HCT116 (cell line): Measurements from ENCODE around the gene ALK.

Experiments used
- EZH2 ChIP-seq: fragments of 200-600 bp; sonication (generic); IDR thresholded peaks from 2 replicates; pipeline ENCODE4 v1.6.1; 2017; ENCODE audit warnings: antibody characterized with exemption, mixed run types
- POLR2AphosphoS5 ChIP-seq: IDR thresholded peaks from 2 replicates; pipeline ENCODE4 v1.6.1; 2011; ENCODE audit warnings: mild to moderate bottlenecking, low read depth, low read length, moderate library complexity
- REST ChIP-seq: IDR thresholded peaks from 2 replicates; pipeline ENCODE4 v1.6.1; 2012; ENCODE audit warnings: low read depth
- SRF ChIP-seq: IDR thresholded peaks from 2 replicates; pipeline ENCODE4 v1.6.1; 2012; ENCODE audit warnings: low read depth
- TF ChIP-seq, protein P1 (sequence below), 3 experiments: fragments of 200-600 bp in 1 of 3; sonication (generic) in 1 of 3; IDR thresholded peaks in 2 of 3; conservative IDR thresholded peaks in 1 of 3; 2 replicates each; pipeline ENCODE4 v1.5.1; 2012 to 2017; ENCODE audit warnings: low read depth in 2 of 3, low read length in 2 of 3, antibody characterized with exemption in 1 of 3, borderline replicate concordance in 1 of 3, control low read depth in 1 of 3, mild to moderate bottlenecking in 1 of 3, mixed read lengths in 1 of 3, mixed run types in 1 of 3, moderate library complexity in 1 of 3; ENCODE audit not compliant: insufficient read depth in 1 of 3
- TF ChIP-seq, protein P2 (sequence below): IDR thresholded peaks from 2 replicates; pipeline ENCODE4 v1.6.1; 2012
- TF ChIP-seq, protein P3 (sequence below): IDR thresholded peaks from 2 replicates; pipeline ENCODE4 v1.6.1; 2012

DNA sequence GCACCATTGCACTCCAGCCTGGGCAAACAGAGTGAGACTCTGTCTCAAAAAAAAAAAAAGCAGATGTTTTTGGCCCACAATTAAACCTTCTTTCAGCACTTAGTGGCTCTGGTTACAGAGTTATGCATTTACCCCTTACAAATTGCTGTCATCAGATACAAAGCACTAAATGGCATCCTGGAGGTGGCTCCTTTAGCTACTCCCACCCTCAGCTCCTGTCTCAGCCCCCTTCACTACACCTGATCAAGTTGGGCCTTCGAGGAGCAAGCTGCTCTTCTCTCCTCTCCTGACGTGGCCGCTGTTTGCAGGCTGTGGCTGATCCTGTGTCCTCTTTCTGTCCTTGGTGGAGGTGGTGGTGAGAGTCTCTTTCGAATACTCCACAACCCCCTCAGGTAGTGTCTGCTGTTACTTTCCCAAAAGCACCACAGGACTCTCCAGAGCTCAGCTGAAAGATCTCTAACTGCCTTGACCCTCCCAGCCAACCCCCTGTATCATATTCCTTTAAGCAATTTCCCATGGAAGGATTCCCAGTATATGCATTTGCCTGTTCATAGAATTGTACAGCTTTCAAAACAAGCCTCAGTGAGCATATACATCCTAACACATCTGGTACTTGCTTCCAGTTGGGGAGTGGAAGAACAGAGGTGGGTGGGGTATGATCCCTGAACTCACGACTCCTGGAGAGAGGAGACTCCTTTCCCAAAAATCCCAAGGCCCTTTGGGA is 520.3 kb downstream of the ALK start:
- TF ChIP-seq SRF (no peak), POLR2AphosphoS5 (no peak), EZH2 (no peak), REST (no peak)
- TF ChIP-seq, protein P1, sequence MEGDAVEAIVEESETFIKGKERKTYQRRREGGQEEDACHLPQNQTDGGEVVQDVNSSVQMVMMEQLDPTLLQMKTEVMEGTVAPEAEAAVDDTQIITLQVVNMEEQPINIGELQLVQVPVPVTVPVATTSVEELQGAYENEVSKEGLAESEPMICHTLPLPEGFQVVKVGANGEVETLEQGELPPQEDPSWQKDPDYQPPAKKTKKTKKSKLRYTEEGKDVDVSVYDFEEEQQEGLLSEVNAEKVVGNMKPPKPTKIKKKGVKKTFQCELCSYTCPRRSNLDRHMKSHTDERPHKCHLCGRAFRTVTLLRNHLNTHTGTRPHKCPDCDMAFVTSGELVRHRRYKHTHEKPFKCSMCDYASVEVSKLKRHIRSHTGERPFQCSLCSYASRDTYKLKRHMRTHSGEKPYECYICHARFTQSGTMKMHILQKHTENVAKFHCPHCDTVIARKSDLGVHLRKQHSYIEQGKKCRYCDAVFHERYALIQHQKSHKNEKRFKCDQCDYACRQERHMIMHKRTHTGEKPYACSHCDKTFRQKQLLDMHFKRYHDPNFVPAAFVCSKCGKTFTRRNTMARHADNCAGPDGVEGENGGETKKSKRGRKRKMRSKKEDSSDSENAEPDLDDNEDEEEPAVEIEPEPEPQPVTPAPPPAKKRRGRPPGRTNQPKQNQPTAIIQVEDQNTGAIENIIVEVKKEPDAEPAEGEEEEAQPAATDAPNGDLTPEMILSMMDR (IDR thresholded peaks at IDR 0.05 in 2 of 3, conservative IDR thresholded peaks at IDR 0.05 in 1 of 3; ENCODE audit: borderline replicate concordance in 1 of 3, insufficient read depth in 1 of 3, low read depth in 2 of 3, low read length in 2 of 3), result no peak
- TF ChIP-seq, protein P2, sequence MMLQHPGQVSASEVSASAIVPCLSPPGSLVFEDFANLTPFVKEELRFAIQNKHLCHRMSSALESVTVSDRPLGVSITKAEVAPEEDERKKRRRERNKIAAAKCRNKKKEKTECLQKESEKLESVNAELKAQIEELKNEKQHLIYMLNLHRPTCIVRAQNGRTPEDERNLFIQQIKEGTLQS, result no peak
- TF ChIP-seq, protein P3, sequence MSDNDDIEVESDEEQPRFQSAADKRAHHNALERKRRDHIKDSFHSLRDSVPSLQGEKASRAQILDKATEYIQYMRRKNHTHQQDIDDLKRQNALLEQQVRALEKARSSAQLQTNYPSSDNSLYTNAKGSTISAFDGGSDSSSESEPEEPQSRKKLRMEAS, result no peak
